Smooth muscle cell (in vitro differentiated cells): ENCODE results near the gene LLGL2. TPM values are rescaled to one million over a fixed set of nuclear protein-coding genes. Genes with fewer than 3 reads are reported as not detected.

ENCODE experiments used
- DNase-seq: peaks from one replicate; lab custom pipeline; 2025; ENCODE audit not compliant: unreplicated experiment; lab: John Stamatoyannopoulos, UW
- H2AFZ ChIP-seq: fragments of 200-600 bp; sonication (generic); 2 replicates; pipeline ENCODE4 v1.6.0; 2016; ENCODE audit warnings: antibody characterized with exemption, low read depth, mild to moderate bottlenecking
- H3F3A ChIP-seq: fragments of 200-600 bp; sonication (generic); 2 replicates; pipeline ENCODE4 v1.6.0; 2017; ENCODE audit warnings: antibody characterized with exemption, low read depth
- H3K27ac ChIP-seq: fragments of 200-600 bp; sonication (generic); 2 replicates; pipeline ENCODE4 v1.5.1; 2016; ENCODE audit warnings: low read depth, mild to moderate bottlenecking
- H3K27me3 ChIP-seq: fragments of 200-600 bp; sonication (generic); 2 replicates; pipeline ENCODE4 v1.6.1; 2016; ENCODE audit warnings: low read depth, mild to moderate bottlenecking
- H3K36me3 ChIP-seq: fragments of 200-600 bp; sonication (generic); 2 replicates; pipeline ENCODE4 v1.5.1; 2016; ENCODE audit warnings: low read depth
- H3K4me1 ChIP-seq: fragments of 200-600 bp; sonication (generic); 2 replicates; pipeline ENCODE4 v1.5.1; 2016; ENCODE audit warnings: low read depth
- H3K4me2 ChIP-seq: fragments of 200-600 bp; sonication (generic); 2 replicates; pipeline ENCODE4 v1.6.0; 2016; ENCODE audit warnings: mild to moderate bottlenecking
- H3K4me3 ChIP-seq: fragments of 200-600 bp; sonication (generic); 2 replicates; pipeline ENCODE4 v1.5.1; 2016; ENCODE audit warnings: mild to moderate bottlenecking
- H3K79me2 ChIP-seq: fragments of 200-600 bp; sonication (generic); 2 replicates; pipeline ENCODE4 v1.6.0; 2016; ENCODE audit warnings: low read depth, mild to moderate bottlenecking
- H3K9ac ChIP-seq: fragments of 200-600 bp; sonication (generic); 2 replicates; pipeline ENCODE4 v1.6.0; 2016; ENCODE audit warnings: low read depth
- H3K9me3 ChIP-seq: fragments of 200-600 bp; sonication (generic); replicated peaks from 2 replicates; pipeline ENCODE4 v1.5.1; 2016; ENCODE audit warnings: low read depth
- H4K20me1 ChIP-seq: fragments of 200-600 bp; sonication (generic); 2 replicates; pipeline ENCODE4 v1.6.0; 2016; ENCODE audit warnings: low read depth
- WGBS: methylation state at CpG from one replicate; pipeline ENCODE4 v1.1.7; 2016; ENCODE audit warnings: low lambda C conversion rate; 5-methylcytosine and 5-hydroxymethylcytosine counted together
- polyA plus RNA-seq: library from polyadenylated mRNA; unstranded; fragments of >200 nt; fragmentation: Nextera tagmentation; extraction: Ambion mirVana; gene quantifications from 2 replicates; pipeline ENCODE4 v1.2.1, GENCODE V29; 2016
- total RNA-seq: library from RNA; depleted of rRNA; stranded (reverse); fragments of >200 nt; gene quantifications from 2 replicates; pipeline ENCODE4 v1.2.3, GENCODE V29; 2014
- TF ChIP-seq, protein P1 (sequence below): fragments of 200-600 bp; sonication (generic); IDR thresholded peaks from 2 replicates; pipeline ENCODE4 v1.5.1; 2017; ENCODE audit warnings: borderline replicate concordance, mild to moderate bottlenecking, antibody characterized with exemption; ENCODE audit not compliant: insufficient read depth, poor library complexity, severe bottlenecking

LLGL2 gene
- total and polyA plus RNA-seq, 2 experiments from 2014 or later: 9.9 to 12.7 TPM

DNA sequence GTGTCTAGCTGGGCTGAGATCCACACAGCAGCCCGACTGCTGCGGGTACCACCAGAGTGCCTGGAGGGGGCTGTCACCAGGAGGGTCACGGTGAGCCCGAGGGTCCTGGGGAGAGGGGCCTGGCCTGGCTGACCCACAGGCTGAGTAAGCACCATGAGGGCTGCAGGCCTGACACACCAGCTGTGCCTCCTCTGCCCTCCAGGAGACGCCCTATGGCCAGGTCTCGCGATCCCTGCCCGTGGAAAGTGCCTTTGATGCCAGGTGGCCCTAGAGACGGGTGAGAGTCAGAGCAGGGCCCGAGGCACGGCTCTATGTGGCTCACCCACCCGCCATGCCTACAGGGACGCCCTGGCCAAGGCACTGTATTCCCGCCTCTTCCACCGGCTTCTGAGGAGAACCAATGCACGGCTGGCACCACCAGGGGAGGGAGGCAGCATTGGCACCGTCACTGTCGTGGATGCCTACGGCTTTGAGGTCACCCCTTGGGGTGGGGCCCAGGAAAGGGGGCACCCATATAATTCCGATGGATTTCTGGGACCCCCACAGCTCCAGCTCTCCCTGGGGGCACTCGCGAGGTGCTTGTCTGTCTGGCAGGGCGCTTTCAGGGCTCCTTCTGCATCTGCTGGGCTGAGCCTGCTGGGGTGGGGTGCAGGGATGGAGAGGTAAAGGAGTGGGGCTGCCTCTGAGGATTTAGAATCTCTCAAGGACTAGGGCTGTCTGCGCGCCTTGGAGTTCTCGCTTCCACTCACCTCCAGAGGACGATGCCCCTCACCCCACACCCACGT is 69.2 kb downstream of the LLGL2 start:
- Histone ChIP-seq H3K9ac (no peak overlapping the region), H3F3A (no peaks in the 10 kb centered on the region), H3K79me2 (no peaks in the 10 kb centered on the region), H3K4me2 (no peak overlapping the region), H3K4me1 (no peaks in the 10 kb centered on the region), H3K9me3 (no peaks in the 10 kb centered on the region), H3K36me3 (no peaks in the 10 kb centered on the region), H3K27me3 (no peaks in the 10 kb centered on the region), H4K20me1 (no peaks in the 10 kb centered on the region), H3K27ac (no peak overlapping the region), H2AFZ (no peak overlapping the region), H3K4me3 (no peak overlapping the region)
- TF ChIP-seq, protein P1, sequence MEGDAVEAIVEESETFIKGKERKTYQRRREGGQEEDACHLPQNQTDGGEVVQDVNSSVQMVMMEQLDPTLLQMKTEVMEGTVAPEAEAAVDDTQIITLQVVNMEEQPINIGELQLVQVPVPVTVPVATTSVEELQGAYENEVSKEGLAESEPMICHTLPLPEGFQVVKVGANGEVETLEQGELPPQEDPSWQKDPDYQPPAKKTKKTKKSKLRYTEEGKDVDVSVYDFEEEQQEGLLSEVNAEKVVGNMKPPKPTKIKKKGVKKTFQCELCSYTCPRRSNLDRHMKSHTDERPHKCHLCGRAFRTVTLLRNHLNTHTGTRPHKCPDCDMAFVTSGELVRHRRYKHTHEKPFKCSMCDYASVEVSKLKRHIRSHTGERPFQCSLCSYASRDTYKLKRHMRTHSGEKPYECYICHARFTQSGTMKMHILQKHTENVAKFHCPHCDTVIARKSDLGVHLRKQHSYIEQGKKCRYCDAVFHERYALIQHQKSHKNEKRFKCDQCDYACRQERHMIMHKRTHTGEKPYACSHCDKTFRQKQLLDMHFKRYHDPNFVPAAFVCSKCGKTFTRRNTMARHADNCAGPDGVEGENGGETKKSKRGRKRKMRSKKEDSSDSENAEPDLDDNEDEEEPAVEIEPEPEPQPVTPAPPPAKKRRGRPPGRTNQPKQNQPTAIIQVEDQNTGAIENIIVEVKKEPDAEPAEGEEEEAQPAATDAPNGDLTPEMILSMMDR: no peak
- 94% methylated on average over 23 of the region's 28 CpGs for whole genome bisulfite sequencing
- DNase-seq: no peak

DNA sequence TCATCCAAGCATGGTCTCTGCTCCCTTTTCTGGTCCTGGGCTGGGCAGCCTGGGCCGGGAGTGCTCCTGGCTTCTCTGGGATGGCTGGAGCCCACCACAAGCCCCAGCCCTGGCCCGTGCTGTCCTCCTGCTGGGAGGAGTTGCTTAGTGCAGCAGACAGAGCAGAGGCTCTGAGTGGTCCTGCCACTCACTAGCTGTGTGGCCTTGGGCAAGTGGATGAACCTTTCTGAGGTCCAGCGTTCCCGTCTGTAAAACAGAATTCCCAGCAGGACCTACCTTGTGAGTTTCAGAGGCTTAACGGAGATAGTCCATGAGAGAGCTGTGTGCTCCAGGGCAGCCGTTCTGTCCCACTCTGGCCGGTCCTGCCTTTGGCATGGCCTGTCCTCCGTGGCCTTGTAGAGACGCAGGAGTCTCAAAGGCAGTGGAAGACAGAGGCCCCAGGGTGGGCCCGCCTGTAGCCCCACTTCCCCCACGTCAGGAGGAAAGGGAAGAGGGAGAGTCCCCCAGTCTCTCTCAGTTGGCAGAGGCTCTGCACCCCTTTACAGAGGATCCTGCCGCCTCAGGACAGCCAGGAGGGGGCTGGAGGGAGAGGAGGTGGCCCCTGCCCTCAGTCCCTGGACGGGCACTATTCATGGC is 69.9 kb downstream of the LLGL2 start:
- H3K4me1 ChIP-seq: no peaks in the 10 kb centered on the region
- H3K36me3 ChIP-seq: no peaks in the 10 kb centered on the region
- no peak overlapping the region for H2AFZ ChIP-seq
- no peaks in the 10 kb centered on the region for H3K9me3 ChIP-seq
- no peaks in the 10 kb centered on the region for H4K20me1 ChIP-seq
- no peak overlapping the region for H3K4me3 ChIP-seq
- H3K27ac ChIP-seq: no peak overlapping the region
- TF ChIP-seq, protein P1: no peak
- no peaks in the 10 kb centered on the region for H3K27me3 ChIP-seq
- whole genome bisulfite sequencing: 87% methylated on average over 13 of the region's 13 CpGs
- H3F3A ChIP-seq: no peaks in the 10 kb centered on the region
- H3K79me2 ChIP-seq: no peaks in the 10 kb centered on the region
- DNase-seq: no peak
- H3K9ac ChIP-seq: no peak overlapping the region
- H3K4me2 ChIP-seq: no peak overlapping the region

DNA sequence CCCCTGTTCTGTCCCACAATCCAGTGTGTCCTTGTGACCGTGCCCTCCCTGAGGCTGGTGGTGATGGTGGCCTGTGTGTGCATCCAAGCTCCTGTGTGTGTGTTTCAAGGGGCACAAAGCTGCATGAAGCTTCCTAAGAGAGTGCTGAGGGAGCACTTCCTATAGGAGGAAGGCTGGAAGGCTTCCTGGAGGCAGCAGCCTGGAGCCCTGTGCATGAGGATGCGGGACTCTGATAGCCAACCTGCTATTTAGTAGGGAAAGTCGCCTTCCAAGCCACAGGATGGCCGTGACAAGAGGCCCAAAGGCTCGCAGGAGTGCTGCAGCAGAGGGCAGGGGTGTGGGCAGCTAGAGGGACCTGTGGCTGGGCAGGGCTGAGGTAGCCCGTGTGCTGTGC is 70.4 kb downstream of the LLGL2 start:
- no peak for DNase-seq
- Histone ChIP-seq H3K4me3 (no peak overlapping the region), H2AFZ (no peak overlapping the region), H3K9me3 (no peaks in the 10 kb centered on the region), H3K79me2 (no peaks in the 10 kb centered on the region), H4K20me1 (no peaks in the 10 kb centered on the region), H3K36me3 (no peaks in the 10 kb centered on the region), H3F3A (no peaks in the 10 kb centered on the region), H3K27ac (no peak overlapping the region), H3K4me1 (no peaks in the 10 kb centered on the region), H3K4me2 (no peak overlapping the region), H3K9ac (no peak overlapping the region), H3K27me3 (no peaks in the 10 kb centered on the region)
- TF ChIP-seq, protein P1: no peak
- 88% methylated on average over 6 of the region's 6 CpGs for WGBS
